ENCODE measurements around the gene KCNJ18. TPM values are rescaled to one million over a fixed set of nuclear protein-coding genes. Genes with fewer than 3 reads are reported as not detected.

The KCNJ18 gene
- total and polyA plus RNA-seq, 2 of the 13 experiments (the other 11 are each of a cell fraction or from before 2014, with no cell fraction given) = not detected

- H3K27me3 ChIP-seq (ENCODE audit: control insufficient read depth in 1 of 2, insufficient read depth in 2 of 2, low read length in 2 of 2) = peaks cover 4 to 20% of the 10 kb centered on the region in 2 experiments; a peak in 2 of 5 replicates
- ATAC-seq = no peak
Observed at GRCh38 chr17:21688293-21688949, 3.9 kb upstream of the KCNJ18 start.

More at GRCh38 chr17:21688293-21688949, 3.9 kb upstream of the KCNJ18 start:
- no peak overlapping the region for H2AFZ ChIP-seq (ENCODE audit: low read length)
- DNase-seq (ENCODE audit: low spot score) (no peak), FAIRE-seq (no peak)
- H3K9ac ChIP-seq (ENCODE audit: insufficient read depth, low read depth, low read length) = no peak overlapping the region
- POLR2A ChIA-PET = no interaction called here
- TF ChIP-seq POLR2A (IDR thresholded peaks at IDR 0.05; ENCODE audit: insufficient read depth in 1 of 2, low read depth in 2 of 2, low read length in 2 of 2) (no peak), DMTF1 (CRISPR knock-in tag; IDR thresholded peaks at IDR 0.05) (no peak), YY1 (IDR thresholded peaks at IDR 0.05; ENCODE audit: insufficient read depth, insufficient replicate concordance, low read depth, low read length) (no peak), RAD21 (CRISPR knock-in tag; IDR thresholded peaks at IDR 0.05) (no peak), HIVEP1 (CRISPR knock-in tag; IDR thresholded peaks at IDR 0.05) (no peak), E2F5 (CRISPR knock-in tag; conservative IDR thresholded peaks at IDR 0.05) (no peak), ZNF629 (CRISPR knock-in tag; conservative IDR thresholded peaks at IDR 0.05) (no peak), ZKSCAN8 (CRISPR knock-in tag; IDR thresholded peaks at IDR 0.05; ENCODE audit: borderline replicate concordance) (no peak), HOXD1 (CRISPR knock-in tag; IDR thresholded peaks at IDR 0.05) (no peak), ZNF275 (CRISPR knock-in tag; IDR thresholded peaks at IDR 0.05; ENCODE audit: borderline replicate concordance) (no peak), HBP1 (CRISPR knock-in tag; IDR thresholded peaks at IDR 0.05; ENCODE audit: low read depth) (no peak), ZFP37 (CRISPR knock-in tag; IDR thresholded peaks at IDR 0.05; ENCODE audit: borderline replicate concordance) (no peak), RBAK (CRISPR knock-in tag; IDR thresholded peaks at IDR 0.05) (no peak), ZNF224 (CRISPR knock-in tag; IDR thresholded peaks at IDR 0.05) (no peak), SMYD3 (CRISPR knock-in tag; IDR thresholded peaks at IDR 0.05) (no peak), MLX (CRISPR knock-in tag; IDR thresholded peaks at IDR 0.05) (no peak), SALL2 (CRISPR knock-in tag; IDR thresholded peaks at IDR 0.05) (no peak)
- in situ Hi-C loops (cut with HindIII; ENCODE audit: extremely low pct_ligation_motif_present, low pct_unique_long_range_greater_than_20kb) (no loop called here), intact Hi-C loops (cut with micrococcal nuclease; ENCODE audit: unreplicated experiment) (no loop called here)
- no TSS peak for BruUV-seq (replicated peaks)
- H3K9me3 ChIP-seq (ENCODE audit: low read length) = no peaks in the 10 kb centered on the region
- 12% methylated on average over 7 of the region's 11 CpGs for WGBS (ENCODE audit: low lambda C conversion rate)
- H3K4me3 ChIP-seq (replicated peaks in 1 of 3; ENCODE audit: insufficient read depth in 1 of 3, low read depth in 2 of 3, low read length in 3 of 3) = no peak overlapping the region
- no peaks in the 10 kb centered on the region for H3K4me1 ChIP-seq (ENCODE audit: insufficient read depth, low read length)
- H3K27ac ChIP-seq (ENCODE audit: extremely low read length, insufficient read depth, low read length) = no peak overlapping the region
- no peaks in the 10 kb centered on the region for H3K36me3 ChIP-seq (replicated peaks in 1 of 2; ENCODE audit: control insufficient read depth in 1 of 2, insufficient read depth in 2 of 2, low read length in 2 of 2)
- CTCF ChIA-PET (ENCODE audit: low intra/inter-chr PET ratio, low total read pairs) = no interaction called here
- no peak overlapping the region for H3K4me2 ChIP-seq (ENCODE audit: low read depth, low read length)
- no peaks in the 10 kb centered on the region for H3K79me2 ChIP-seq (ENCODE audit: insufficient read depth, low read length)
- H4K20me1 ChIP-seq (ENCODE audit: insufficient read depth, low read length) = no peaks in the 10 kb centered on the region

Measured in HepG2 (cell line).